NCI-H1930 (cell line): Measurements from ENCODE around the gene GRIPAP1.

Experiments
- DNase-seq, 2 experiments: peaks; one replicate each; lab custom pipeline; 2025; lab: John Stamatoyannopoulos, UW

The GRIPAP1 gene

GRCh38 chrX:48958635-48959094 is 43.4 kb downstream of the GRIPAP1 start:
- DNase-seq = peak in 1 of 2 experiments; percentile 5

- DNase-seq = peak; percentile 90 to 96
Observed at GRCh38 chrX:48957827-48958634, 44.0 kb downstream of the GRIPAP1 start.

- DNase-seq = peak; percentile 57 to 79
Observed at GRCh38 chrX:48957477-48957826, 44.6 kb downstream of the GRIPAP1 start, which contains the start of gene OTUD5. Gene OTUD5 (minus strand): TSS chrX:48957607. CDS start chrX:48957570, 37 bp downstream.

GRCh38 chrX:48956728-48957414 is 45.2 kb downstream of the GRIPAP1 start:
- no peak for DNase-seq

GRCh38 chrX:48948589-48948988 is 53.5 kb downstream of the GRIPAP1 start:
- DNase-seq = no peak

- DNase-seq = peak in 1 of 2 experiments; percentile 14
Observed at GRCh38 chrX:48945517-48946348, 56.3 kb downstream of the GRIPAP1 start.

- no peak for DNase-seq
Observed at GRCh38 chrX:48942895-48943294, 59.2 kb downstream of the GRIPAP1 start.

- DNase-seq = no peak
Observed at GRCh38 chrX:48940404-48940955, 61.6 kb downstream of the GRIPAP1 start.

GRCh38 chrX:48939524-48940228 is 62.4 kb downstream of the GRIPAP1 start:
- no peak for DNase-seq

- DNase-seq = no peak
Observed at GRCh38 chrX:48938721-48939425, 63.2 kb downstream of the GRIPAP1 start.

GRCh38 chrX:48937054-48937907 is 64.8 kb downstream of the GRIPAP1 start:
- no peak for DNase-seq

GRCh38 chrX:48936429-48937053 is 65.5 kb downstream of the GRIPAP1 start:
- DNase-seq = no peak

- no peak for DNase-seq
Observed at GRCh38 chrX:48935301-48935670, 66.8 kb downstream of the GRIPAP1 start.

GRCh38 chrX:48934581-48935300 is 67.3 kb downstream of the GRIPAP1 start:
- DNase-seq = no peak

- no peak for DNase-seq
Observed at GRCh38 chrX:48933757-48934156, 68.3 kb downstream of the GRIPAP1 start.

GRCh38 chrX:48927736-48928382 is 74.2 kb downstream of the GRIPAP1 start:
- no peak for DNase-seq

- no peak for DNase-seq
Observed at GRCh38 chrX:48927123-48927522, 74.9 kb downstream of the GRIPAP1 start.

- DNase-seq = no peak
Observed at GRCh38 chrX:48924270-48924669, 77.8 kb downstream of the GRIPAP1 start.
